Thyroid gland (tissue), 4 donors: Measurements from ENCODE around the gene AOAH. TPM values are rescaled to one million over a fixed set of nuclear protein-coding genes. Genes with fewer than 3 reads are reported as not detected.
A peak's percentile ranks its signal among the peaks of the same experiment; 100 is the strongest.

Experiments
- DNase-seq, 2 donors: peaks; one replicate each; pipeline ENCODE4 v3.0.0-alpha.2; 2019
- H3K27ac ChIP-seq, 3 donors: fragments of 200-600 bp; sonication (generic); 1 replicate in 2 of 3; 2 replicates in 1 of 3; pipeline ENCODE4 v1.5.1; 2016 to 2019; ENCODE audit warnings: mild to moderate bottlenecking in 1 of 3, moderate library complexity in 1 of 3
- H3K27me3 ChIP-seq: fragments of 200-600 bp; sonication (generic); one replicate; pipeline ENCODE4 v1.5.1; 2019
- H3K36me3 ChIP-seq, 2 donors: fragments of 200-600 bp; sonication (generic); one replicate each; pipeline ENCODE4 v1.5.1; 2016 to 2019
- H3K4me1 ChIP-seq, 2 donors: fragments of 200-600 bp; sonication (generic); one replicate each; pipeline ENCODE4 v1.5.1; 2017 to 2019
- H3K4me3 ChIP-seq, 3 donors: fragments of 200-600 bp; sonication (generic); replicated peaks in 1 of 3; 1 replicate in 2 of 3; 2 replicates in 1 of 3; pipeline ENCODE4 v1.5.1; 2016; ENCODE audit warnings: mild to moderate bottlenecking in 1 of 3
- H3K9me3 ChIP-seq: fragments of 200-600 bp; sonication (generic); one replicate; pipeline ENCODE4 v1.5.1; 2017
- CTCF ChIP-seq, 6 experiments: fragments of 200-600 bp in 3 of 6; fragments of 450-650 bp in 3 of 6; sonication (generic) in 3 of 6; IDR thresholded peaks; one replicate each; pipeline ENCODE4 v1.5.1; 2016 to 2019; ENCODE audit warnings: antibody characterized with exemption in 6 of 6, mild to moderate bottlenecking in 2 of 6, inconsistent platforms in 1 of 6, moderate library complexity in 1 of 6
- POLR2A ChIP-seq, 2 donors: fragments of 450-650 bp; IDR thresholded peaks; one replicate each; pipeline ENCODE4 v1.6.1; 2017; ENCODE audit warnings: antibody characterized with exemption in 2 of 2, mild to moderate bottlenecking in 2 of 2, moderate library complexity in 1 of 2
- WGBS, 2 donors: methylation state at CpG; one replicate each; pipeline ENCODE4 v1.1.5; 2017; 5-methylcytosine and 5-hydroxymethylcytosine counted together
- intact Hi-C: fragments of 100-400 bp; cut with DNase I; formaldehyde crosslinking; loops from one replicate; pipeline ENCODE4 v1.15.1; 2023
- total RNA-seq, 4 donors: library from RNA; depleted of rRNA; stranded (reverse); fragments of >200 nt; gene quantifications; one replicate each; pipeline ENCODE4 v1.2.3, GENCODE V29; 2016

The AOAH gene
- total RNA-seq, 4 donors from 2014 or later = 7.4 to 26.7 (median 12.4) TPM

- no peak overlapping the region for H3K4me3 ChIP-seq
- whole genome bisulfite sequencing, 2 donors = 80 to 83% methylated on average over 4 of the region's 4 CpGs
- TF ChIP-seq POLR2A (IDR thresholded peaks at IDR 0.05) (no peak), CTCF (IDR thresholded peaks at IDR 0.05) (no peak)
- H3K27ac ChIP-seq = no peak overlapping the region
- H3K9me3 ChIP-seq = no peaks in the 10 kb centered on the region
- no peaks in the 10 kb centered on the region for H3K36me3 ChIP-seq
- intact Hi-C loops = no loop called here
- DNase-seq = no peak
- H3K27me3 ChIP-seq = no peaks in the 10 kb centered on the region
- no peaks in the 10 kb centered on the region for H3K4me1 ChIP-seq
Measured at GRCh38 chr7:36747280-36748016, 23.2 kb upstream of the AOAH start.

GRCh38 chr7:36746347-36746746 lies 22.1 kb upstream of the AOAH start:
- no peak for DNase-seq
- 79 to 81% methylated on average over 5 of the region's 5 CpGs for WGBS, 2 donors
- Histone ChIP-seq H3K27ac (no peak overlapping the region), H3K4me3 (no peak overlapping the region), H3K27me3 (no peaks in the 10 kb centered on the region), H3K9me3 (no peaks in the 10 kb centered on the region), H3K36me3 (no peaks in the 10 kb centered on the region), H3K4me1 (no peaks in the 10 kb centered on the region)
- TF ChIP-seq POLR2A (IDR thresholded peaks at IDR 0.05) (no peak), CTCF (IDR thresholded peaks at IDR 0.05) (no peak)
- intact Hi-C loops = no loop called here

GRCh38 chr7:36742911-36743775 lies 18.8 kb upstream of the AOAH start:
- H3K9me3 ChIP-seq = no peaks in the 10 kb centered on the region
- DNase-seq = peak in 1 of 2 donors; percentile 6
- no peaks in the 10 kb centered on the region for H3K27me3 ChIP-seq
- intact Hi-C loops = no loop called here
- TF ChIP-seq POLR2A (IDR thresholded peaks at IDR 0.05) (no peak), CTCF (IDR thresholded peaks at IDR 0.05) (no peak)
- WGBS, 2 donors = 90 to 91% methylated on average over 6 of the region's 6 CpGs
- no peak overlapping the region for H3K27ac ChIP-seq
- no peaks in the 10 kb centered on the region for H3K4me1 ChIP-seq
- no peak overlapping the region for H3K4me3 ChIP-seq
- H3K36me3 ChIP-seq = no peaks in the 10 kb centered on the region

GRCh38 chr7:36741866-36742265 lies 17.6 kb upstream of the AOAH start:
- no peak for DNase-seq
- H3K4me1 ChIP-seq = no peaks in the 10 kb centered on the region
- no peaks in the 10 kb centered on the region for H3K36me3 ChIP-seq
- no peaks in the 10 kb centered on the region for H3K27me3 ChIP-seq
- intact Hi-C loops = no loop called here
- WGBS, 2 donors = 92% methylated on average over 3 of the region's 3 CpGs
- H3K27ac ChIP-seq = no peak overlapping the region
- no peaks in the 10 kb centered on the region for H3K9me3 ChIP-seq
- no peak overlapping the region for H3K4me3 ChIP-seq
- no peak for TF ChIP-seq POLR2A (IDR thresholded peaks at IDR 0.05)
- no peak for TF ChIP-seq CTCF (IDR thresholded peaks at IDR 0.05)

GRCh38 chr7:36739351-36739750 lies 15.1 kb upstream of the AOAH start:
- 91 to 94% methylated on average over 3 of the region's 3 CpGs for WGBS, 2 donors
- TF ChIP-seq POLR2A (IDR thresholded peaks at IDR 0.05) = no peak
- TF ChIP-seq CTCF (IDR thresholded peaks at IDR 0.05) = no peak

More at GRCh38 chr7:36739351-36739750, 15.1 kb upstream of the AOAH start:
- no peaks in the 10 kb centered on the region for H3K9me3 ChIP-seq
- H3K27ac ChIP-seq = no peak overlapping the region
- no peaks in the 10 kb centered on the region for H3K27me3 ChIP-seq
- H3K4me3 ChIP-seq = no peak overlapping the region
- H3K36me3 ChIP-seq = no peaks in the 10 kb centered on the region
- intact Hi-C loops = no loop called here
- no peaks in the 10 kb centered on the region for H3K4me1 ChIP-seq
- no peak for DNase-seq
